CD14-positive monocyte (primary cell): ENCODE results near the gene ZFHX2. TPM values are rescaled to one million over a fixed set of nuclear protein-coding genes. Genes with fewer than 3 reads are reported as not detected.
A peak's percentile ranks its signal among the peaks of the same experiment; 100 is the strongest.

Experiments
- DNase-seq, 3 donors: peaks; one replicate each; pipeline ENCODE4 v3.0.0-alpha.2; 2011 to 2022
- H2AFZ ChIP-seq: 2 replicates; pipeline ENCODE4 v1.6.0; 2012; ENCODE audit warnings: mild to moderate bottlenecking, low read depth, low read length, inconsistent platforms; ENCODE audit not compliant: insufficient read depth, poor library complexity, severe bottlenecking
- H3K27ac ChIP-seq, 2 donors: 1 replicate in 1 of 2; 2 replicates in 1 of 2; pipeline ENCODE4 v1.5.1; 2012 to 2013; ENCODE audit warnings: low read length in 2 of 2, control low read depth in 1 of 2, inconsistent platforms in 1 of 2, low read depth in 1 of 2, mild to moderate bottlenecking in 1 of 2
- H3K27me3 ChIP-seq, 2 donors: one replicate each; pipeline versions ENCODE4 v1.6.0 to v1.6.1; 2011 to 2013; ENCODE audit warnings: low read length in 2 of 2; ENCODE audit not compliant: control insufficient read depth in 2 of 2, insufficient read depth in 2 of 2
- H3K36me3 ChIP-seq, 2 donors: replicated peaks in 1 of 2; 1 replicate in 1 of 2; 2 replicates in 1 of 2; pipeline versions ENCODE4 v1.5.1 to v1.6.1; 2012 to 2013; ENCODE audit warnings: low read length in 2 of 2, control low read depth in 1 of 2, inconsistent platforms in 1 of 2, mild to moderate bottlenecking in 1 of 2; ENCODE audit not compliant: insufficient read depth in 2 of 2, control insufficient read depth in 1 of 2
- H3K4me1 ChIP-seq, 2 donors: 1 replicate in 1 of 2; 2 replicates in 1 of 2; pipeline versions ENCODE4 v1.5.1 to v1.6.1; 2012 to 2013; ENCODE audit warnings: low read length in 2 of 2, control low read depth in 1 of 2, inconsistent platforms in 1 of 2, mild to moderate bottlenecking in 1 of 2, moderate library complexity in 1 of 2; ENCODE audit not compliant: insufficient read depth in 2 of 2, control insufficient read depth in 1 of 2
- H3K4me2 ChIP-seq: replicated peaks from 2 replicates; pipeline ENCODE3; 2012; ENCODE audit warnings: low read length, moderate library complexity, mild to moderate bottlenecking; ENCODE audit not compliant: poor library complexity, severe bottlenecking; ENCODE audit errors: extremely low read depth
- H3K4me3 ChIP-seq, 3 experiments: fragments of 200-600 bp in 1 of 3; sonication (generic) in 1 of 3; replicated peaks in 1 of 3; 1 replicate in 2 of 3; 2 replicates in 1 of 3; pipeline ENCODE4 v1.5.1; 2011 to 2013; ENCODE audit warnings: low read length in 3 of 3, mild to moderate bottlenecking in 3 of 3, control low read depth in 2 of 3, low read depth in 2 of 3, inconsistent platforms in 1 of 3, moderate library complexity in 1 of 3
- H3K79me2 ChIP-seq: 2 replicates; pipeline ENCODE4 v1.6.0; 2012; ENCODE audit warnings: mild to moderate bottlenecking, control low read depth, inconsistent platforms, low read length, moderate library complexity; ENCODE audit not compliant: insufficient read depth
- H3K9ac ChIP-seq: 2 replicates; pipeline ENCODE4 v1.6.0; 2017; ENCODE audit warnings: low read length, mild to moderate bottlenecking; ENCODE audit not compliant: insufficient read depth, poor library complexity, severe bottlenecking
- H3K9me3 ChIP-seq, 2 donors: replicated peaks in 1 of 2; 1 replicate in 1 of 2; 2 replicates in 1 of 2; pipeline versions ENCODE4 v1.5.1 to v1.6.1; 2012 to 2013; ENCODE audit warnings: low read length in 2 of 2, control low read depth in 1 of 2; ENCODE audit not compliant: control insufficient read depth in 1 of 2, insufficient read depth in 1 of 2
- H4K20me1 ChIP-seq: 2 replicates; pipeline ENCODE4 v1.6.0; 2012; ENCODE audit warnings: mild to moderate bottlenecking, low read length, control low read depth, moderate library complexity; ENCODE audit not compliant: insufficient read depth
- H3K27ac Mint-ChIP-seq, 7 donors: one replicate each; pipeline ENCODE4 v1.8.0; 2020; ENCODE audit warnings: mild to moderate bottlenecking in 7 of 7, mixed read lengths in 7 of 7, moderate library complexity in 6 of 7, inconsistent platforms in 2 of 7
- H3K27me3 Mint-ChIP-seq, 3 donors: one replicate each; pipeline ENCODE4 v1.8.0; 2021 to 2022; ENCODE audit warnings: low read depth in 3 of 3, mild to moderate bottlenecking in 3 of 3, mixed read lengths in 3 of 3, moderate library complexity in 3 of 3, inconsistent platforms in 1 of 3
- H3K36me3 Mint-ChIP-seq, 2 donors: one replicate each; pipeline ENCODE4 v1.8.0; 2020; ENCODE audit warnings: mixed read lengths in 2 of 2, inconsistent platforms in 1 of 2, mild to moderate bottlenecking in 1 of 2
- H3K4me1 Mint-ChIP-seq: one replicate; pipeline ENCODE4 v1.8.0; 2020; ENCODE audit warnings: mild to moderate bottlenecking, mixed read lengths
- H3K4me3 Mint-ChIP-seq, 2 donors: one replicate each; pipeline ENCODE4 v1.8.0; 2020; ENCODE audit warnings: mild to moderate bottlenecking in 2 of 2, mixed read lengths in 2 of 2, moderate library complexity in 1 of 2
- H3K9me3 Mint-ChIP-seq, 7 donors: one replicate each; pipeline ENCODE4 v1.8.0; 2020 to 2022; ENCODE audit warnings: mixed read lengths in 7 of 7, mild to moderate bottlenecking in 6 of 7, moderate library complexity in 6 of 7, inconsistent platforms in 2 of 7
- WGBS: methylation state at CpG from one replicate; pipeline ENCODE4 v1.1.5; 2013; ENCODE audit warnings: missing lambda C conversion rate; ENCODE audit not compliant: insufficient coverage; 5-methylcytosine and 5-hydroxymethylcytosine counted together
- intact Hi-C, 2 donors: fragments of 100-400 bp; cut with micrococcal nuclease; formaldehyde crosslinking; loops; one replicate each; pipeline versions ENCODE4 v1.15.0 to v1.15.1; 2023
- polyA plus RNA-seq, 3 donors: library from polyadenylated mRNA; depleted of rRNA in 1 of 3; unstranded in 2 of 3; stranded (reverse) in 1 of 3; fragments of 300-500 nt in 2 of 3; fragments of >200 nt in 1 of 3; fragmentation: Illumina TruSeq in 2 of 3; gene quantifications; 1 replicate in 2 of 3; 2 replicates in 1 of 3; pipeline ENCODE4 v1.2.3, GENCODE V29; 2012 to 2021
- TF ChIP-seq, protein P1 (sequence below): fragments of 200-600 bp; IDR thresholded peaks from one replicate; pipeline ENCODE4 v1.8.0; 2022; ENCODE audit warnings: antibody characterized with exemption, mild to moderate bottlenecking

ZFHX2 gene
- polyA plus RNA-seq, 3 donors: 0.01 to 0.07 TPM; not detected in 1

DNA sequence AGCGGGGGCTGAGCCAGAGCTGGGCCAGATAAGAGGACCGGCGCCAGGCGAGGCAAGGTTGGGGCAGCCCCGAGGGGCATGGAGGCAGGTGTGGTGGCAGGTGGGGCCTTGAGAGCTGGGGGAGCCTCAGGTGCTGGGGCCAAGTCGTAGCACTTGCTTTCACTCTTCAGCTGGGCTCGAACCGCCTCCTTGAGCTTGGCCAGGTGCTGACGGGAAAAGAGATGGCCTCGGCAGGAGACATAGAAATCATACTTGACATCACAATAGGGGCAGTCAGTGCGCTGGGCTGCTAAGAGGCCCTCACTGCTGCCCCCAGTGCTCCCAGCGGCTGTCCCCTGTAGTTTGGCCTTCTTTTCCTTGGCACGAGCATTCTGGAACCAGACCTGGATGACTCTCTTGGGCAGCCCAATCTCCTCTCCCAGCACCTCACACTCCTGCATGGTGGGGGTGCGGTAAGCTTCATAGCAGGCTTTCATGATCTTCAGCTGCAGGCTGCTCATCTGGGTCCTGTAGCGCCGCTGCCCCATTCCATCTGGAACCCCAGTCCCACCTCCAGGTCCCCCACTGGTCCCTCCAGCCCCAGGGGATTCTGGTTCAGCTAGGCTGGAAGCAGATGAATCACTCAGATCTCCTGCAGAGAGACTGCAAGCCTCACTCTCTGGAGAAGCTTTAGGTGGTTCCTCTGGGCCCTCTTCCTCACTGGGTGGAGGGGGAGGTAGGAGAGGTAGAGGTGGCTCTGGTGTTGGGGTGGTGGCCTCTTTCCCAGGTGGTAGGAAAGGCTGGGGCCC is 28.1 kb downstream of the ZFHX2 start:
- Histone ChIP-seq H2AFZ (no peak overlapping the region), H3K36me3 (no peaks in the 10 kb centered on the region), H3K79me2 (no peaks in the 10 kb centered on the region), H3K9me3 (no peaks in the 10 kb centered on the region), H3K27me3 (no peaks in the 10 kb centered on the region), H3K4me1 (peaks cover 14 to 18% of the 10 kb centered on the region in 2 donors), H3K4me3 (no peak overlapping the region), H3K9ac (no peak overlapping the region), H3K27ac (no peak overlapping the region), H3K4me2 (no peak overlapping the region), H4K20me1 (no peaks in the 10 kb centered on the region)
- WGBS: 96% methylated on average over 10 of the region's 16 CpGs
- TF ChIP-seq, protein P1, sequence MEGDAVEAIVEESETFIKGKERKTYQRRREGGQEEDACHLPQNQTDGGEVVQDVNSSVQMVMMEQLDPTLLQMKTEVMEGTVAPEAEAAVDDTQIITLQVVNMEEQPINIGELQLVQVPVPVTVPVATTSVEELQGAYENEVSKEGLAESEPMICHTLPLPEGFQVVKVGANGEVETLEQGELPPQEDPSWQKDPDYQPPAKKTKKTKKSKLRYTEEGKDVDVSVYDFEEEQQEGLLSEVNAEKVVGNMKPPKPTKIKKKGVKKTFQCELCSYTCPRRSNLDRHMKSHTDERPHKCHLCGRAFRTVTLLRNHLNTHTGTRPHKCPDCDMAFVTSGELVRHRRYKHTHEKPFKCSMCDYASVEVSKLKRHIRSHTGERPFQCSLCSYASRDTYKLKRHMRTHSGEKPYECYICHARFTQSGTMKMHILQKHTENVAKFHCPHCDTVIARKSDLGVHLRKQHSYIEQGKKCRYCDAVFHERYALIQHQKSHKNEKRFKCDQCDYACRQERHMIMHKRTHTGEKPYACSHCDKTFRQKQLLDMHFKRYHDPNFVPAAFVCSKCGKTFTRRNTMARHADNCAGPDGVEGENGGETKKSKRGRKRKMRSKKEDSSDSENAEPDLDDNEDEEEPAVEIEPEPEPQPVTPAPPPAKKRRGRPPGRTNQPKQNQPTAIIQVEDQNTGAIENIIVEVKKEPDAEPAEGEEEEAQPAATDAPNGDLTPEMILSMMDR: no peak
- Mint-ChIP-seq H3K27me3 (peaks cover 0 to 8% (median 2%) of the 10 kb centered on the region in 3 donors), H3K4me3 (no peak overlapping the region), H3K4me1 (peaks cover 15% of the 10 kb centered on the region), H3K27ac (peak overlapping the region in 1 of 7 donors; percentile 73), H3K36me3 (no peaks in the 10 kb centered on the region), H3K9me3 (peaks cover 0 to 2% (median 0%) of the 10 kb centered on the region in 7 donors)
- DNase-seq: no peak
- intact Hi-C loops: no loop called here

GRCh38 chr14:23522643-23523198 is 28.8 kb downstream of the ZFHX2 start:
- H3K27me3 Mint-ChIP-seq: peaks cover 0 to 6% (median 2%) of the 10 kb centered on the region in 3 donors
- Histone ChIP-seq H3K36me3 (no peaks in the 10 kb centered on the region), H3K79me2 (no peaks in the 10 kb centered on the region), H3K27me3 (no peaks in the 10 kb centered on the region), H4K20me1 (no peaks in the 10 kb centered on the region), H3K27ac (no peak overlapping the region), H3K4me3 (no peak overlapping the region), H3K9ac (no peak overlapping the region), H3K4me2 (no peak overlapping the region), H2AFZ (no peak overlapping the region), H3K9me3 (no peaks in the 10 kb centered on the region), H3K4me1 (peaks cover 14 to 18% of the 10 kb centered on the region in 2 donors)
- 100% methylated on average over 4 of the region's 9 CpGs for WGBS
- H3K4me1 Mint-ChIP-seq: peaks cover 15% of the 10 kb centered on the region
- no peak overlapping the region for H3K27ac Mint-ChIP-seq
- no peak overlapping the region for H3K4me3 Mint-ChIP-seq
- no peak for DNase-seq
- H3K9me3 Mint-ChIP-seq: no peaks in the 10 kb centered on the region
- TF ChIP-seq, protein P1: no peak
- no peaks in the 10 kb centered on the region for H3K36me3 Mint-ChIP-seq
- intact Hi-C loops: no loop called here
